Activated T-cell treated with anti-CD3 and anti-CD28 coated beads, Interleukin-2, amount 50 U/mL, for 1 hour (primary cell): ENCODE measurements around the gene ANLN.
"Not testable (repeated sequence)": the region's sequence is repeated elsewhere in the genome, so short reads cannot be mapped to it uniquely, and the experiment has no call there.

Experiments
- DNase-seq: peaks from one replicate; pipeline ENCODE4 v3.0.0-alpha.2; 2020

Gene ANLN

GRCh38 chr7:36472141-36472729 is 82.6 kb downstream of the ANLN start:
- no peak for DNase-seq

GRCh38 chr7:36473454-36474282 is 84.0 kb downstream of the ANLN start:
- no peak for DNase-seq

- DNase-seq, result no peak
These were observed 84.8 kb downstream of the ANLN start for GRCh38 chr7:36474283-36475010.

GRCh38 chr7:36475011-36475342 is 85.3 kb downstream of the ANLN start:
- no peak for DNase-seq

- no peak for DNase-seq
These were observed 85.7 kb downstream of the ANLN start for GRCh38 chr7:36475381-36475780.

- no peak for DNase-seq
These were observed 89.1 kb downstream of the ANLN start for GRCh38 chr7:36478745-36479144.

- DNase-seq, result not testable (repeated sequence)
These were observed 94.2 kb downstream of the ANLN start for GRCh38 chr7:36483853-36484252.

- DNase-seq, result no peak
These were observed 94.6 kb downstream of the ANLN start for GRCh38 chr7:36484265-36484664.

GRCh38 chr7:36486336-36486735 is 96.7 kb downstream of the ANLN start:
- no peak for DNase-seq

GRCh38 chr7:36487756-36488336 is 98.2 kb downstream of the ANLN start:
- DNase-seq, result no peak

GRCh38 chr7:36488672-36489071 is 99.0 kb downstream of the ANLN start:
- DNase-seq, result not testable (repeated sequence)

- DNase-seq, result no peak
These were observed 100.8 kb downstream of the ANLN start for GRCh38 chr7:36490419-36490830.

GRCh38 chr7:36491317-36491716 is 101.7 kb downstream of the ANLN start:
- no peak for DNase-seq

- no peak for DNase-seq
These were observed 106.9 kb downstream of the ANLN start for GRCh38 chr7:36496576-36496975.

GRCh38 chr7:36497176-36497575 is 107.5 kb downstream of the ANLN start:
- DNase-seq, result not testable (repeated sequence)

GRCh38 chr7:36497775-36498174 is 108.1 kb downstream of the ANLN start:
- no peak for DNase-seq
